ENCODE data around the gene CCL8. TPM values are rescaled to one million over a fixed set of nuclear protein-coding genes. Genes with fewer than 3 reads are reported as not detected.

CCL8 gene
- total RNA-seq, 1 donor from 2014 or later, result 1.6 TPM

- no peak overlapping the region for H3K4me3 ChIP-seq
- peaks cover 2% of the 10 kb centered on the region for H3K27me3 ChIP-seq (ENCODE audit: low read depth)
- peaks cover 9% of the 10 kb centered on the region for H3K4me1 ChIP-seq
- H3K9me3 ChIP-seq, result no peaks in the 10 kb centered on the region
- DNase-seq (no peak), ATAC-seq (no peak)
- H3K36me3 ChIP-seq, result no peaks in the 10 kb centered on the region
- intact Hi-C loops (cut with DNase I), result no loop called here
- no peak overlapping the region for H3K27ac ChIP-seq
- no peak for TF ChIP-seq CTCF (IDR thresholded peaks at IDR 0.05)
Measured at GRCh38 chr17:34369571-34369970, 50.3 kb downstream of the CCL8 start.

- no peak for ATAC-seq
- H3K9me3 ChIP-seq, result no peaks in the 10 kb centered on the region
- intact Hi-C loops (cut with DNase I), result no loop called here
- TF ChIP-seq CTCF (IDR thresholded peaks at IDR 0.05), result no peak
- no peak for DNase-seq
- no peak overlapping the region for H3K27ac ChIP-seq
- peaks cover 9% of the 10 kb centered on the region for H3K4me1 ChIP-seq
- H3K27me3 ChIP-seq (ENCODE audit: low read depth), result no peaks in the 10 kb centered on the region
- no peaks in the 10 kb centered on the region for H3K36me3 ChIP-seq
- H3K4me3 ChIP-seq, result no peak overlapping the region
Measured at GRCh38 chr17:34370376-34370996, 51.3 kb downstream of the CCL8 start.

- Histone ChIP-seq H3K27me3 (ENCODE audit: low read depth) (no peaks in the 10 kb centered on the region), H3K27ac (no peak overlapping the region), H3K4me3 (no peak overlapping the region), H3K9me3 (no peaks in the 10 kb centered on the region), H3K36me3 (no peaks in the 10 kb centered on the region), H3K4me1 (peaks cover 9% of the 10 kb centered on the region)
- intact Hi-C loops (cut with DNase I), result no loop called here
- ATAC-seq, result no peak
- no peak for DNase-seq
- TF ChIP-seq CTCF (IDR thresholded peaks at IDR 0.05), result no peak
Measured at GRCh38 chr17:34370997-34371395, 51.8 kb downstream of the CCL8 start.

Other genes starting within 250 kb of the CCL8 start
- 34.1 TPM for gene CCL2, start 64.2 kb upstream of the CCL8 start, total RNA-seq
- not detected for gene CCL7, start 49.2 kb upstream of the CCL8 start, total RNA-seq
- 1.1 TPM for gene CCL11, start 33.7 kb upstream of the CCL8 start, total RNA-seq
- 14.6 TPM for gene CCL13, start 37.0 kb downstream of the CCL8 start, total RNA-seq
- not detected for gene CCL1, start 43.8 kb downstream of the CCL8 start, total RNA-seq

Data from lower lobe of right lung (tissue), 2 donors.